Caki2 (cell line): ENCODE measurements around the gene TMEM134. TPM values are rescaled to one million over a fixed set of nuclear protein-coding genes. Genes with fewer than 3 reads are reported as not detected.

Experiments used
- DNase-seq: peaks from one replicate; pipeline ENCODE4 v3.0.0-alpha.2; 2015; ENCODE audit warnings: low read depth
- in situ Hi-C: cut with HindIII; loops from 2 replicates; pipeline ENCODE4 v1.10.0; 2016; ENCODE audit warnings: low sequenced_read_pairs, low pct_unique_long_range_greater_than_20kb, mixed read lengths
- total RNA-seq: library from RNA; depleted of rRNA; stranded (reverse); fragments of >200 nt; shearing (Covaris generic); gene quantifications from 2 replicates; pipeline ENCODE4 v1.2.3, GENCODE V29; 2014; ENCODE audit warnings: low replicate concordance

The TMEM134 gene
- total RNA-seq, 1 experiment from 2014 or later: 100 TPM

DNA sequence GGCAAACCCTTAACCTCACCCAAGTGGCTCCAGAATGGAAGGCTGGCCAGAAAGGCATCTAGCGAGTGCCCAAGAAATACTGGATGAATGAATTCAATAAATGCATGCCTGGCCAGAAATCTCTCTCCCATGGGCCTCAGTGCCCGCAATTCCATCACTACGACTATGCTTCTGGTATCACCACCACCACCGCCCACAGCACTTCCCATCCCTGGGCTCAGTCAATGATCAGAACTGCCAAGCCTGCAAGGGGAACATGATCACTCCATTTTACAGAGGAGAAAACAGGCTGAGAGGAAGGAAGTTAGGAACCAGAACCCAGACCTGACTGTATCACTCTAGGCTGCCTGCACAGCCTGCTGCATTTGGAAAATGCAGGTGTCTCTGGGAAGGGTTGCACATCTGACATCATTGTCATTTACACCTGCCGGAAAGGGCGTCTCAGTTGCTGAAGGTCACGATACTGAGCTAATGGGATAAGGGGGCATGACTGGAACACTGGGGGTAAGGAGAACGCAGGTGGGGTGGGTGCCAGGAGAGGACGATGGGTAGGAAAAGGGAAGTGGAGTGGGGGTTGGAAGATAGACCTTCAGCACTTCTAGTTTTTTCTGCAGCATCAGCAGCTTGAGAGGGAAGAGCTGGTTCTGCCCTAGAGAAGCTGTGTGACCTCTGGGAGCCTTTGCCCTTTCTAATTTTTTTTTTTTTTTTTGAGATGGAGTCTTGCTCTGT is 19.8 kb downstream of the TMEM134 start:
- no peak for DNase-seq
- in situ Hi-C loops: no loop called here

DNA sequence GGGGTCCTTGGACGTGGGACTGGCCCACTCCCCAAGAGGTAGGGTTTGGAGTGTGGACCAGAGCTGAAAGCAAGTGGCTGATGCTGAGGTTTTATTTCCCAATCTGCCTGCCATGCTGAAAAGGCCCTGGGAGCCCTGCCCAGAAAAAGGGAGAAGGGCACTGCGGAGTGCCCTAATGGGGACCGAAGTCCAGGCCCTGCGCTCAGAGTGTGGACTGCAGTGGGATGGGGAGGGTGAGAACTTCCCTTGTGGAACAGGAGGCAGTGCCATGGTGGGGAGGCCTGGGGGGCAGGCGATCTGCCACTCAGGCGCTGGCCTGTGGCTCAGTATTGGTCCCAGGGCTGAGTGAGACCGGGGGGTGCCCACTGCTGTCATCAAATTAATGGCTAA is 20.8 kb downstream of the TMEM134 start:
- DNase-seq: no peak
- in situ Hi-C loops: no loop called here

DNA sequence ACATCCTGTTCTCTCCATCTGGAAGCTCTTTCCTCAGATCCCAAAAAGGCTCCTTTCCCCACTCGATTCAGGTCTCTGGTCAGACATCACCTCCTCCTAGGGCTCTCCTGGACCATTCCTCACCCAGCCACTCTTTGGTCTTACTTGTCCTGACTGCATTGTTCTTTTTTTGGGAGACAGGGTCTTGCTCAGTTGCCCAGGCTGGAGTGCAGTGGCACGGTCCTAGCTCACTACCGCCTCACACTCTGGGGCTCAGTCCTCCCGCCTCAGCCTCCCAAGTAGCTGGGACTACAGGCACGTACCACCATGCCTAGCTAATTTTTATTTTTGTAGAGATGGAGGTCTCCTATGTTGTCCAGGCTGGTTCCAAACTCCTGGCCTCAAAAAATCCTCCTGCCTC is 23.5 kb downstream of the TMEM134 start:
- in situ Hi-C loops: no loop called here
- no peak for DNase-seq

DNA sequence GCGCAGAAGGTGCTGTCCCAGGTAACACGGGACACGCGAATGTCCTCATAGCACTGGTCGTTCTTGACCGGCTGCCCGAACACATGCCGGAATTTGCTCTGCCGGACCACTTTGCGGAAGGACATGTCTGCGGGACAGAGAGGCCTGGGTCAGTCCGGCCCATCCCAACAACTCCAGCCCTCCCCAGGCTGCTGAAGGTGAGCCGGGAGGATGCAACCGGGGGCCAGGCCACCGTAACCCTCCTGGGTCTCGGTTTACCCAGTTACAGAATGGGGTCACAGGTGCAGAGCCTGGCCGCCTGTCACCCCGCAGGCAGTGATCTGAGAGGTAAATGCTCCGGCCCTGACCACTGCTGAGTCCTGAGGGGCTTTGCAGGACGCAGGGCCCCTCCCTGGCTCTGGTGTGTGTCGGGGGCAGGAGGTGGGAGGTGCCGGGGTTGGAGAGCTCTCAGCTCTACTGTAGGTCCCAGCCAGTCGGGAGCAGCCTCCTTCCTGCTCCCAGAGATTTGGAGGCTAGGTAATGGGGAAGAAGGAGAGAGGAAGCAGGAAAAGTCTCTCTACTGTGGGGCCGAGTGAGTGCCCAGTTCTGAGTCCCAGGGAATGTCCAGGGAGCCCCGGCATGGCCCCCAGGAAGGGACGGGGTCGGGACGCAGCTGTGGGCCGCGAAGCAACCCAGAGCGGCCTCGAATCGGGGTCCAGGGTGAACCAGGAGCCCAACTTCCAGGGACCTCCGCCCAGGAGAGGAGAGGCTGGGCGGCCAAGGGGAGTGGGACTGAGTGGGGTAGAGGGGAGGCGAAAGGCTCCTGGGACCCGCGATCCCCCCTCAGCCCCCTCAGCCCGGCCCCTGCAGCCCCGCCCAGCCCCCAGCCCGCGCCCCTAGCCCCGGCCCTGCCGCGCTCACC is 26.3 kb downstream of the TMEM134 start:
- no peak for DNase-seq
- in situ Hi-C loops: no loop called here

DNA sequence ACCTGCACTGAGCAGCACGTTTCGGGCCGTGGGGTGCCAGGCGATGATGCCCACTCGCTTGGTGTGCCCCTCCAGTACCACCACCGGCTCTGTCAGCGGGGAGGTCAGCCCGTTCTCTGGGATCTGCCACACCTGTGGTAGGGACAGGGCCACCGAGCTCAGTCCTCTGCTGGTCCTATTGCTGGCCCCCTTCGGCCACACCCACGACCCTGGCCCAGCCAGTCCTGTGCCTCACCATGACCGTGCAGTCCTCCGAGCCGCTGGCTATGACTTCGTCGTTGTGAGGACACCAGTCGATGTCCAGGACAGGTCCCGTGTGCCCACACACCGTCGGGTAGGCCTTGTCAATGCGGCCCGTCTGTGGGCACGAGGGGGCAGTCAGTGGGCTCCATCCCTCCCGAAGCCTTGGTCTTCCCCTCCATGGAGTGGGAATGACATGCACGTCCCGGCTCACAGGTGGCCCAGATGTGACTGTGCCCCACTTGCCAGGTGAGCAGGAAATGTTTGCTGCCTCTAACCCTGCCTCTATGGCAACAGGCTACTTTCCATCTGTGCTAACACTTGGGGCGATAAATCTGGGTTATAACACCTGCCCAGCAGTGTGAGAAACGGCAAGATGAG is 27.2 kb downstream of the TMEM134 start:
- in situ Hi-C loops: no loop called here
- no peak for DNase-seq

DNA sequence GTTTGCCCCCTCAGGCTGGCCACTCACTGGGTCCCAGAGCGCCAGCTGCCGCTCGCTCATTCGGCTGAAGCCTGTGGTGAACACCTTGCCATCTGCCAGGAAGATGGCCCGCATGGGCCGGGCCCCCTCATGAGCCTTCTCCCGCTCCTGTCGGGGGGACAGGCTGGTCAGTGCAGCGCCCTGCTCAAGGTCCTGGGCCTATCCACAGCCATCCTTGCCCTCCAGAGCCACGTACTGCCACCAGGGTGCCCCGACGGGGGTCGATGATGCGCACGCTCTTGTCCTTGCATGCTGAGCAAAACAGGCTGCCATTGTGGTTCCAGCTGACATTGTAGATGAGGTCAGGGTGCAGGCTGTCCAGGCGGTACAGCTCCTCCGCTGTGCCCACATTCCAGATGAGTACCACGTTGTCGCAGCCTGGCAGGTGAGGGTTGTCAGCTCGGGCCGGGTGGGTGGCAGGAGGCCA is 27.9 kb downstream of the TMEM134 start:
- in situ Hi-C loops: no loop called here
- no peak for DNase-seq

DNA sequence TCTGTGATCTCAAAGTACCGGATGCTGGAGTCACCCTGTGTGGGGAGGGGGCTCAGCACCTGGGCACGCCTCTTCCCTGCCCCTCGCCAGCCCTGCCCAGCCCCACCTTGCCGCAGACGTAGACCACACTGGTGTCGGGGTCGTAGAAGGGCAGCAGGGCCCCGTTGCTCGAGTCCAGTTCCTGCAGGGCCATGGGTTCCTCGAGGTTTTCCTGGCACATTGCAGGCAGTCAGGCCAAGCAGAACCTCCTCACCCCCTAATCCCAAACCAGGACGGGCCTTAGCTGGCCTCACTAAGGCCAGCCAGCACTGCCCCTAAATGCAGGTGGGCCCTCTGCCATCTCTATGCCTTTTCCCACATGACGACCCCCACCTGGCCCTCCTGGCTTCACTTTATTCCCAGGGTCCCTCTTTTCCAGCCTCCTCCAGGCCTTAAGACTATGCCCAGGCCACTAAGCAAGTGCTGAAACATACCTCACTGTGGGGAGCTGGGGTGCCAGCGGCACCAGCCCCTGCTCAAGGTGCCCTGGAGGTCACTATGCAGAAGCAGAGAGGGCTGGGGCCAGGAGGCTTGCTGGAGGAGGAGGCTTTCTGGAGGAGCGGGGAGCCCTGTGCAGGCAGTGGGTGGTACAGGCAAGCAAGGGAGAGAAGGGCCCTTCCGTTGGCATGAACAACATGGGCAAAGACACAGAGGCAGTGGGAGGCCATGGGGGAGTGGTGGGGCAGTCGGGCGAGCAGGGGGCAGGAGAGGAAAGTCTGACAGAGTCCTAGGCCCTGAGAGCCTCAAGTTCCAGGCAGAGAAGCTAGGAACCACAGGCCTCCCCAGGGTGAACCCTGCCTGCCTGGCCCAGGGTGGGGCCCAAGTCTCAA is 28.6 kb downstream of the TMEM134 start:
- in situ Hi-C loops: no loop called here
- no peak for DNase-seq

DNA sequence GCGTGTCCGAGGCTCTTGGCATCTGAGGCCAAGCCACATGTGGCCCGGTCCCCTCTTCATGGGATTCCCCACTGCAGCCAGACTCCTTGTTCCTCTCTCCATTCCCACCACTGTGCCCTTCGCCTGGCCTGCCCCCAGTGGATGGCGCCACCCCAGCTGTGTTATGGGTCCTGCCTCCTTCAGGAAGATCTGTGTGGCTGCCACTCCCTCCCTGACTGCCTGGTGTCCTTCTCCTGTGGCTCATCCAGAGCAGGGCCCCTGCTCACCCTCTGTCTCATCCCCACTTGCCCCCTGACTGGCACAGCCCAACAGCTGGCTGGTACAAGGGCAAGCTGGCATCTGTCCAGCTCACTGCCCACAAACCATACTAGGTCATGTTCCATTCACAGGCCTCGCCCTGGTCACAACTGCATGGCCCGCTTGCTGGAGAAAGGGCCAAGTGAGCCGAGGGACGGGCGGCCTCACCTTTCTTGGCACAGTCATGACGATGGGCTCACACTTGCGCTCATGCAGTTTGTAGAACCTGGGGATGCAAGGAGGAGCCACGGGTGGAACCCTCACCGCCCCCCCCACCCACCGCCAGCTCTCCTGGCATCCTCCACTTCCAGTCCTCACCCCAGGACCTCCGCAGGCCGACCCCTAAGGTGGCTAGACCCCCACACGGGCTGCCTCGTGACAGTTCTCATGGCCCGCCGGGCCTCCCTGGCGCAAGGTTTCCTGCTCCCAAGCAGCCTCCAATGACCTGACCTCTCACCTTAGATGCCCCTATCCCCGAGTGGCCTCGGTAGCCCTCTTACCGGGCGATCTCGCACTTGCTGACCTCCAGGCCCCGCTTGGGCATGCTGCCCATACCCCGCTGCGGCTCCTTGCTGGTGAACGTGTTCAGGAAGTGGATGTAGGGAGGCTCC is 29.5 kb downstream of the TMEM134 start:
- in situ Hi-C loops: no loop called here
- peak; percentile 33 for DNase-seq

DNA sequence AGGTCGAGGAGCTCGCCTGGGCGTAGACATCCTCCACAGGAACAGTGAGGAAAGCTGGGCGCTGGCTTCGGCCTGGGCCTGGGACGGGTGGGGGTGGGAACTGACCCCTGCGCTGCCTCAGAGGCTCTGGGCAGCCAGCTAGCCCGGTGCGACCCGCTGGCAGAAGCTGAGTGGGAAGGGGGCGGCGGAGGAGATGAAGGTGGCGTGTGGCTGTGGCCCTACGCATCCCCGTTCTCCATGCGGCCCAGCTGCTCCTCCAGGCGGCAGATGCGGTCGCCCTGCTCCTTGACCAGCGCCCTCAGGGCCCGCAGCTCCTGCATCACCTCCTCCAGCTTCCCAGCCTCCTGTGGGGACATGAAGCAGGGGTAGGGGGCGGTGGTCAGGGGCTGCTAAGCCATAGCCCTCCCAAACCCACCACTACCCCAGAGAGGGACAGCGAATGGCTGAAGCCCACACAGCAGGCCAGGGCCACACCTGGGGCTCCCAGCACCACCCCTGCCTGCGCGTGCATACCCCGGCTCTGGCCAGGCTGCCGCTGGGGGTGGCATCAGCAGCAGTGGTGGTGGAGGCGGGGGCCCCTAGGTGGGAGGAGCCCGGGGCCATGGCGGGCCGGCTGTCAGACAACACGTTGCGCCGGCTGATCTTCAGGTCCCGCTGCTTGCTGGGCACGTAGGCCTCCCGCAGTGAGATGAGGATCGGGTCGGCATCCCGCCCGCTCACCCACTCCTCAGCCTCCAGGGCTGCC is 30.7 kb downstream of the TMEM134 start:
- no peak for DNase-seq
- in situ Hi-C loops: no loop called here

DNA sequence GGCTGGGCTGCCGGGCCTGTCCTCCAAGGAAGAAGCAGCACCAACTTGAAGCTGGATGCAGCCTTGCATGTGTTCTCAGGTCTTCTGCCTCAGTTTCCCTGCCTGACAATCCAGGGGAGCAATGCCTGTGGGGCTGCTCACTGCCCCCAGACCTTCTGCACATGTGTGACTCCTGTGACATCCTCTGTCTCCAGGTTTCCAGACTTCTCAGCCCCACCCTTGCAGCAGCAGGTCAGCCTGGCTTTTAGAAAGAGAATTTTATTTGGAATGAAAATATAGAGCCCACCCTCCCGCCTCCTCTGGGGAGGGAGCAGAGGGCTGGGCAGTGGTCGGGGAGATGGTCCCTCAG is 31.3 kb downstream of the TMEM134 start:
- in situ Hi-C loops: no loop called here
- no peak for DNase-seq

DNA sequence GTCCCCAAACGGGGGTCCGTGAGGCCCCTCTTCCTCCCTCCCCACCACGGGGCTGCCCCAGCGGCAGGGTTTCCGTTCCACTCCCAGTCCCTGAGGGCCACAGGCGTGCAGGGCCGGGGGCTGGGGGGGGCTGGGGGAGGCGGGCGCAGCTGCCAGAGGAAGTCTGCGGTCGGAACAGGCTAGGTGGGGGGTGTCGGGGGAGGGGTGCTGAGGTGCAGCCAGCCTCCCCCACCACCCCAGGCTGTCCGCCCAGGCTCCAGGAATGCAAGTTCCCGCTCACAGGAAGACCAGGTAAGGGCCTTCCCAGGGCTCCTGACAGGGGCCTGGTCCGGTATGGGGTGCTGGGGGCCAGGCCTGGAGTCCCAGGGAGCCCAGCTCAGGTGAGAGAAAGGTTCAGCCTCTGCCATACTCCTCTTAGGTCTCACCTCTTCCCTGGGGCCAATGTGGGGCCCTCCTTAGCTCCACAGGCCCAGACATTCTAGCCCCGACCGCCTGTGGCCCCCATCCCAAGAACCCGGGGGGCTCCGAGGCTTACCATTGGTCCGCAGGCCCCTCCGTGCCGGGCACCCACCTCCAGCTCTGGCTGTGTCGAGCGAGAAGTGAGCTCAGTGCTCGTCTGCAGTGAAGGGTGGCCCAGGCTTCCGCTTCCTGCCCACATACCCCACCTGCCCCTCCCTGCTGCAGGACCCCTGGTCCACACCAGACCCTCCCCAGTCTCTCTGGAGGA is 31.8 kb downstream of the TMEM134 start, which contains the start of gene PTPRCAP:
PTPRCAP (minus strand) TSS at position 601 of the 727 bp plus-strand sequence; CDS start at position 538, 63 bp downstream.
- in situ Hi-C loops: no loop called here
- DNase-seq: no peak

DNA sequence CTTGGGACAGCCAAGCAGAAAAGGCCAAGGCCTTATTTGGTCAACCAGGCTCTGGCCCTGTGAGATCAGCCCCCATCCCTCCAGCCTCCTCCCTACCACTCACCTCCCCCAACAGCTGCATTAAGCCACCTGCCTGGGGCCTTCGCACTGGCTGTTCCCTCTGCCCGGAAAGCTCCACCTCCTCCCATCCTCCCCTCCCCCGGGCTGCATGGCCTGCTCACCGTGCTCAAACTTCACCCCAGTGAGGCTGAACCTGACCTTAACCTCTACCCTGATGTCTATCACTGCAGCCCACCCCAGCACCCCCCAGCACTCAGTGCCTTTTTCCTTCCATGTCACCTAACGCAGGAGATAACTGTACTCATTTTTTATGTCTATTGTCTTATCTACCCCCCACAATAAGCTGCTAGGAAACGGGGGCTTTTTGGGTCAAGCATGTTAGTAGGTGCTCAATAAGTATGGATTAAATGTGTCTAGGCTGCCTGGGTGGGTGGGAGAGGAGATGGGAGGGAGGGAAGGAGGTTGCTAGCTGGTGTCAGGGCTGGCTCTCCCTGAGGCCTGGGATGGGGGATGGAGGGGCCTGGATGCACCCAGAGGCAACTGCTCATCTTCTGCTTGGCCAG is 32.5 kb downstream of the TMEM134 start:
- in situ Hi-C loops: no loop called here
- no peak for DNase-seq

DNA sequence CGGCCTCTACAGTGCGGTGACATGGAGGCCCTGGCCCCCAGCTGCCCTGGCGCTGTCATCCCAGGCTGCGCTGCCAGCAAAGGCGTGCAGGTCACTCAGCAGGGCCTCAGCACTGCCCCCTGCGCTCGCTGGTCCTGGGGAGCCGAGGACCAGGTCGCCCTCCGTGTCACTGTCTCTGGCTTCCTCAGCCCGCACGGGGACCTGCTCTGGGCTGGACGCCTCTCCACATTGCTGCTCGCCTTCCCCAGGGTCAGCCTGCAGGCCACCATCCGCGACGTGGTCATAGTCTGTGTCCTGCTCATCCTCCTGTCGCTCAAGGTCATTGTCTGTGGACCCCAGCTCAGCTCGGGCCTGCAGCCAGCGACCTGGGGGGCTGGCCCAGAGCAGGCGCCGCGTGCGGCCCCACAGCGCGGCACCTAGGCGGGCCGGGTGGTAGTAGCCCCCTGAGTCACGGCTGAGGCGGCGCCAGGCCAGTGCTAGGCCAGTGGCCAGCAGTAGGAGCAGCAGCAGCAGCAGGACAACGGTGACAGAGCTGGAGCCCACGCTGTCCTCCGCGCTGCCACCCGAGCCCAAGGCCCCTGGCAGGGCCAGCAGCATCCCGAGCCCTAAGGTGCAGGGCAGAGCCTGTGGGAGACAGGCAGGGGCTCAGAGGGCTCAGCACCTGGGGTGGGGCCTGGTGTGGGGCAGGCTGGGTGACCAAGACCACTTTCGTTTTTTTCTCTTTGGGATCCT is 33.2 kb downstream of the TMEM134 start:
- in situ Hi-C loops: no loop called here
- no peak for DNase-seq

DNA sequence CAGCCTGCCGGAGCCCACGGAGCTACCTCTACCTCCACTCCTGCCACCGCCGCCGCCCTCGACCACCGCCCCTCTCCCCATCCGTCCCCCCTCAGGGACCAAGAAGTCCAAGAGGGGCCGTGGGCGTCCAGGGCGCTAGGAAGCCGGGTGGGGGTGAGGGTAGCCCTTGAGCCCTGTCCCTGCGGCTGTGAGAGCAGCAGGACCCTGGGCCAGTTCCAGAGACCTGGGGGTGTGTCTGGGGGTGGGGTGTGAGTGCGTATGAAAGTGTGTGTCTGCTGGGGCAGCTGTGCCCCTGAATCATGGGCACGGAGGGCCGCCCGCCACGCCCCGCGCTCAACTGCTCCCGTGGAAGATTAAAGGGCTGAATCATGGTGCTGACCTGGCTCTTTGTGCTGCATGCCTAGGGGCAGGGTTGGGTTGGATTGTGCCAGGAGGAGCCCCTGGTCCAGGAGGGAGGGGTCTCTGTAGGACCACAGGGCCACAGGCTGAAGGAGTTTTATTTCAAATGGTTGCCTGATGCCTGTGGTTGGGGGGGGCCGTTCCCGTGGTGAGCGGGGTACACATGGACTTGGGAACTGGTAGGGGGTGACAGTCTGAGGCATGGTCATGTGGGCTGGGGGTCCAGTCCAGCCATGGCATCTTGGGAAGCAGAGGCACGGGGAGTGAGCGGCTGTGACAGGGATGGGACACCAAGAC is 33.9 kb downstream of the TMEM134 start:
- in situ Hi-C loops: no loop called here
- no peak for DNase-seq
